ENCODE data around the gene FHL2.

FHL2 gene

GRCh38 chr2:105390454-105390853, 8.4 kb downstream of the FHL2 start:
- no peak for ATAC-seq

GRCh38 chr2:105388971-105389381, 9.9 kb downstream of the FHL2 start:
- peak; percentile 81 for ATAC-seq

More at GRCh38 chr2:105390454-105390853, 8.4 kb downstream of the FHL2 start:
- TF ChIP-seq SNAI2 (CRISPR knock-in tag; IDR thresholded peaks at IDR 0.05) (no peak), CSRNP3 (CRISPR knock-in tag; IDR thresholded peaks at IDR 0.05) (no peak), ZNF70 (CRISPR knock-in tag; IDR thresholded peaks at IDR 0.05) (no peak), TOX (CRISPR knock-in tag; IDR thresholded peaks at IDR 0.05; ENCODE audit: borderline replicate concordance) (no peak), ZNF8 (CRISPR knock-in tag; IDR thresholded peaks at IDR 0.05) (no peak), RARB (CRISPR knock-in tag; IDR thresholded peaks at IDR 0.05) (no peak), ARNTL (CRISPR knock-in tag; IDR thresholded peaks at IDR 0.05; ENCODE audit: borderline replicate concordance, low read depth) (no peak), OSR1 (CRISPR knock-in tag; IDR thresholded peaks at IDR 0.05) (no peak)

GRCh38 chr2:105387225-105387624, 11.6 kb downstream of the FHL2 start:
- TF ChIP-seq ZFP30 (CRISPR knock-in tag; IDR thresholded peaks at IDR 0.05) (no peak), BACH2 (CRISPR knock-in tag; IDR thresholded peaks at IDR 0.05; ENCODE audit: borderline replicate concordance) (no peak), POU6F1 (CRISPR knock-in tag; IDR thresholded peaks at IDR 0.05; ENCODE audit: borderline replicate concordance, low read depth) (no peak), ISL1 (CRISPR knock-in tag; IDR thresholded peaks at IDR 0.05) (no peak), ZNF565 (CRISPR knock-in tag; conservative IDR thresholded peaks at IDR 0.05; ENCODE audit: low read depth) (no peak)
- no peak for ATAC-seq

More at GRCh38 chr2:105388971-105389381, 9.9 kb downstream of the FHL2 start:
- TF ChIP-seq CSDC2 (CRISPR knock-in tag; IDR thresholded peaks at IDR 0.05) (no peak), BACH2 (CRISPR knock-in tag; IDR thresholded peaks at IDR 0.05; ENCODE audit: borderline replicate concordance) (no peak), PATZ1 (CRISPR knock-in tag; IDR thresholded peaks at IDR 0.05; ENCODE audit: borderline replicate concordance) (no peak), ISL1 (CRISPR knock-in tag; IDR thresholded peaks at IDR 0.05) (peak; percentile 82), ESRRG (CRISPR knock-in tag; IDR thresholded peaks at IDR 0.05) (no peak), ZFP3 (CRISPR knock-in tag; IDR thresholded peaks at IDR 0.05) (no peak), ZNF8 (CRISPR knock-in tag; IDR thresholded peaks at IDR 0.05) (no peak)

GRCh38 chr2:105385731-105386540, 12.9 kb downstream of the FHL2 start:
- ATAC-seq, result no peak
- TF ChIP-seq POU6F1 (CRISPR knock-in tag; IDR thresholded peaks at IDR 0.05; ENCODE audit: borderline replicate concordance, low read depth) (no peak), ZFP3 (CRISPR knock-in tag; IDR thresholded peaks at IDR 0.05) (no peak), TOX (CRISPR knock-in tag; IDR thresholded peaks at IDR 0.05; ENCODE audit: borderline replicate concordance) (no peak), GLIS3 (CRISPR knock-in tag; IDR thresholded peaks at IDR 0.05) (no peak), RARB (CRISPR knock-in tag; IDR thresholded peaks at IDR 0.05) (no peak), ZC3H10 (CRISPR knock-in tag; IDR thresholded peaks at IDR 0.05) (no peak), CSRNP3 (CRISPR knock-in tag; IDR thresholded peaks at IDR 0.05) (no peak), TSHZ2 (CRISPR knock-in tag; IDR thresholded peaks at IDR 0.05) (no peak), ZNF565 (CRISPR knock-in tag; conservative IDR thresholded peaks at IDR 0.05; ENCODE audit: low read depth) (no peak), ARNTL (CRISPR knock-in tag; IDR thresholded peaks at IDR 0.05; ENCODE audit: borderline replicate concordance, low read depth) (no peak), BACH2 (CRISPR knock-in tag; IDR thresholded peaks at IDR 0.05; ENCODE audit: borderline replicate concordance) (no peak), ZNF8 (CRISPR knock-in tag; IDR thresholded peaks at IDR 0.05) (no peak), CREB5 (CRISPR knock-in tag; IDR thresholded peaks at IDR 0.05; ENCODE audit: low read depth) (no peak), ESRRG (CRISPR knock-in tag; IDR thresholded peaks at IDR 0.05) (no peak), ZFP30 (CRISPR knock-in tag; IDR thresholded peaks at IDR 0.05) (no peak), TCF4 (CRISPR knock-in tag; IDR thresholded peaks at IDR 0.05; ENCODE audit: borderline replicate concordance) (no peak)
